Fibroblast of mammary gland (primary cell): Measurements from ENCODE around the gene ANKRD1.

ENCODE experiments used
- DNase-seq: peaks from one replicate; pipeline ENCODE4 v3.0.0-alpha.2; 2010; ENCODE audit warnings: low read depth
- H3K4me3 ChIP-seq: 2 replicates; pipeline ENCODE4 v1.5.1; 2011; ENCODE audit warnings: low read depth, mild to moderate bottlenecking, low read length, moderate library complexity; ENCODE audit not compliant: control insufficient read depth
- CTCF ChIP-seq: conservative IDR thresholded peaks from 2 replicates; pipeline ENCODE4 v1.5.1; 2011; ENCODE audit warnings: low read depth, low read length, inconsistent platforms; ENCODE audit not compliant: control insufficient read depth, insufficient read depth

Gene ANKRD1

GRCh38 chr10:90917238-90917967, 3.5 kb downstream of the ANKRD1 start:
- H3K4me3 ChIP-seq: no peak overlapping the region
- TF ChIP-seq CTCF: no peak
- DNase-seq: no peak

GRCh38 chr10:90916392-90917237, 4.3 kb downstream of the ANKRD1 start:
- TF ChIP-seq CTCF: no peak
- H3K4me3 ChIP-seq: no peak overlapping the region
- DNase-seq: no peak

GRCh38 chr10:90915766-90916075, 5.2 kb downstream of the ANKRD1 start:
- DNase-seq: no peak
- no peak overlapping the region for H3K4me3 ChIP-seq

GRCh38 chr10:90914992-90915765, 5.7 kb downstream of the ANKRD1 start:
- TF ChIP-seq CTCF: no peak
- no peak overlapping the region for H3K4me3 ChIP-seq
- no peak for DNase-seq

More at GRCh38 chr10:90915766-90916075, 5.2 kb downstream of the ANKRD1 start:
- no peak for TF ChIP-seq CTCF

GRCh38 chr10:90913774-90914420, 7.0 kb downstream of the ANKRD1 start:
- DNase-seq: no peak
- no peak for TF ChIP-seq CTCF
- H3K4me3 ChIP-seq: no peak overlapping the region

GRCh38 chr10:90912854-90913479, 7.9 kb downstream of the ANKRD1 start:
- no peak for DNase-seq
- TF ChIP-seq CTCF: no peak
- H3K4me3 ChIP-seq: no peak overlapping the region
